H1 (cell line): Measurements from ENCODE around the gene SLFN12L. TPM values are rescaled to one million over a fixed set of nuclear protein-coding genes. Genes with fewer than 3 reads are reported as not detected.

ENCODE experiments used
- CBX8 ChIP-seq: fragments of 300-800, 300-1000 bp; sonication (generic); IDR thresholded peaks from 2 replicates; pipeline ENCODE4 v1.7.1; 2016; ENCODE audit warnings: low read depth, low read length, borderline replicate concordance
- POU5F1 ChIP-seq: IDR thresholded peaks from 2 replicates; pipeline ENCODE4 v1.6.1; 2011; ENCODE audit warnings: low read depth, mild to moderate bottlenecking, low read length, moderate library complexity
- polyA plus RNA-seq, 7 experiments: library from polyadenylated mRNA; depleted of rRNA in 3 of 7; stranded (reverse) in 5 of 7; unstranded in 2 of 7; fragments of >200 nt in 5 of 7; fragments of 200-250 nt in 2 of 7; gene quantifications; 1 replicate in 5 of 7; 2 replicates in 1 of 7; 4 replicates in 1 of 7; pipeline versions ENCODE4 v1.2.1 to v1.2.3, GENCODE V29; 2011 to 2013; ENCODE audit warnings: missing spikeins in 2 of 7, mixed read lengths in 2 of 7
- total RNA-seq: library from RNA; stranded (reverse); fragmentation: NEBNext Ultra II Directional; extraction: Animal tissue kit (Norgen Biotek cat#: 25700); gene quantifications from 2 replicates; pipeline ENCODE4 v1.2.1, GENCODE V29; 2021
- TF ChIP-seq, protein P1 (sequence below): fragments of 300-600 bp; sonication (generic); IDR thresholded peaks from 2 replicates; pipeline ENCODE4 v1.7.1; 2012; ENCODE audit warnings: low read length, moderate library complexity, mild to moderate bottlenecking, inconsistent platforms; ENCODE audit not compliant: insufficient replicate concordance

Gene SLFN12L
- total and polyA plus RNA-seq, 2 of the 8 experiments (the other 6 are each of a cell fraction or from before 2014, with no cell fraction given): not detected

- TF ChIP-seq, protein P1, sequence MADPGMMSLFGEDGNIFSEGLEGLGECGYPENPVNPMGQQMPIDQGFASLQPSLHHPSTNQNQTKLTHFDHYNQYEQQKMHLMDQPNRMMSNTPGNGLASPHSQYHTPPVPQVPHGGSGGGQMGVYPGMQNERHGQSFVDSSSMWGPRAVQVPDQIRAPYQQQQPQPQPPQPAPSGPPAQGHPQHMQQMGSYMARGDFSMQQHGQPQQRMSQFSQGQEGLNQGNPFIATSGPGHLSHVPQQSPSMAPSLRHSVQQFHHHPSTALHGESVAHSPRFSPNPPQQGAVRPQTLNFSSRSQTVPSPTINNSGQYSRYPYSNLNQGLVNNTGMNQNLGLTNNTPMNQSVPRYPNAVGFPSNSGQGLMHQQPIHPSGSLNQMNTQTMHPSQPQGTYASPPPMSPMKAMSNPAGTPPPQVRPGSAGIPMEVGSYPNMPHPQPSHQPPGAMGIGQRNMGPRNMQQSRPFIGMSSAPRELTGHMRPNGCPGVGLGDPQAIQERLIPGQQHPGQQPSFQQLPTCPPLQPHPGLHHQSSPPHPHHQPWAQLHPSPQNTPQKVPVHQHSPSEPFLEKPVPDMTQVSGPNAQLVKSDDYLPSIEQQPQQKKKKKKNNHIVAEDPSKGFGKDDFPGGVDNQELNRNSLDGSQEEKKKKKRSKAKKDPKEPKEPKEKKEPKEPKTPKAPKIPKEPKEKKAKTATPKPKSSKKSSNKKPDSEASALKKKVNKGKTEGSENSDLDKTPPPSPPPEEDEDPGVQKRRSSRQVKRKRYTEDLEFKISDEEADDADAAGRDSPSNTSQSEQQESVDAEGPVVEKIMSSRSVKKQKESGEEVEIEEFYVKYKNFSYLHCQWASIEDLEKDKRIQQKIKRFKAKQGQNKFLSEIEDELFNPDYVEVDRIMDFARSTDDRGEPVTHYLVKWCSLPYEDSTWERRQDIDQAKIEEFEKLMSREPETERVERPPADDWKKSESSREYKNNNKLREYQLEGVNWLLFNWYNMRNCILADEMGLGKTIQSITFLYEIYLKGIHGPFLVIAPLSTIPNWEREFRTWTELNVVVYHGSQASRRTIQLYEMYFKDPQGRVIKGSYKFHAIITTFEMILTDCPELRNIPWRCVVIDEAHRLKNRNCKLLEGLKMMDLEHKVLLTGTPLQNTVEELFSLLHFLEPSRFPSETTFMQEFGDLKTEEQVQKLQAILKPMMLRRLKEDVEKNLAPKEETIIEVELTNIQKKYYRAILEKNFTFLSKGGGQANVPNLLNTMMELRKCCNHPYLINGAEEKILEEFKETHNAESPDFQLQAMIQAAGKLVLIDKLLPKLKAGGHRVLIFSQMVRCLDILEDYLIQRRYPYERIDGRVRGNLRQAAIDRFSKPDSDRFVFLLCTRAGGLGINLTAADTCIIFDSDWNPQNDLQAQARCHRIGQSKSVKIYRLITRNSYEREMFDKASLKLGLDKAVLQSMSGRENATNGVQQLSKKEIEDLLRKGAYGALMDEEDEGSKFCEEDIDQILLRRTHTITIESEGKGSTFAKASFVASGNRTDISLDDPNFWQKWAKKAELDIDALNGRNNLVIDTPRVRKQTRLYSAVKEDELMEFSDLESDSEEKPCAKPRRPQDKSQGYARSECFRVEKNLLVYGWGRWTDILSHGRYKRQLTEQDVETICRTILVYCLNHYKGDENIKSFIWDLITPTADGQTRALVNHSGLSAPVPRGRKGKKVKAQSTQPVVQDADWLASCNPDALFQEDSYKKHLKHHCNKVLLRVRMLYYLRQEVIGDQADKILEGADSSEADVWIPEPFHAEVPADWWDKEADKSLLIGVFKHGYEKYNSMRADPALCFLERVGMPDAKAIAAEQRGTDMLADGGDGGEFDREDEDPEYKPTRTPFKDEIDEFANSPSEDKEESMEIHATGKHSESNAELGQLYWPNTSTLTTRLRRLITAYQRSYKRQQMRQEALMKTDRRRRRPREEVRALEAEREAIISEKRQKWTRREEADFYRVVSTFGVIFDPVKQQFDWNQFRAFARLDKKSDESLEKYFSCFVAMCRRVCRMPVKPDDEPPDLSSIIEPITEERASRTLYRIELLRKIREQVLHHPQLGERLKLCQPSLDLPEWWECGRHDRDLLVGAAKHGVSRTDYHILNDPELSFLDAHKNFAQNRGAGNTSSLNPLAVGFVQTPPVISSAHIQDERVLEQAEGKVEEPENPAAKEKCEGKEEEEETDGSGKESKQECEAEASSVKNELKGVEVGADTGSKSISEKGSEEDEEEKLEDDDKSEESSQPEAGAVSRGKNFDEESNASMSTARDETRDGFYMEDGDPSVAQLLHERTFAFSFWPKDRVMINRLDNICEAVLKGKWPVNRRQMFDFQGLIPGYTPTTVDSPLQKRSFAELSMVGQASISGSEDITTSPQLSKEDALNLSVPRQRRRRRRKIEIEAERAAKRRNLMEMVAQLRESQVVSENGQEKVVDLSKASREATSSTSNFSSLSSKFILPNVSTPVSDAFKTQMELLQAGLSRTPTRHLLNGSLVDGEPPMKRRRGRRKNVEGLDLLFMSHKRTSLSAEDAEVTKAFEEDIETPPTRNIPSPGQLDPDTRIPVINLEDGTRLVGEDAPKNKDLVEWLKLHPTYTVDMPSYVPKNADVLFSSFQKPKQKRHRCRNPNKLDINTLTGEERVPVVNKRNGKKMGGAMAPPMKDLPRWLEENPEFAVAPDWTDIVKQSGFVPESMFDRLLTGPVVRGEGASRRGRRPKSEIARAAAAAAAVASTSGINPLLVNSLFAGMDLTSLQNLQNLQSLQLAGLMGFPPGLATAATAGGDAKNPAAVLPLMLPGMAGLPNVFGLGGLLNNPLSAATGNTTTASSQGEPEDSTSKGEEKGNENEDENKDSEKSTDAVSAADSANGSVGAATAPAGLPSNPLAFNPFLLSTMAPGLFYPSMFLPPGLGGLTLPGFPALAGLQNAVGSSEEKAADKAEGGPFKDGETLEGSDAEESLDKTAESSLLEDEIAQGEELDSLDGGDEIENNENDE: no peak
- TF ChIP-seq POU5F1 (no peak), CBX8 (no peak)
- TF ChIP-seq, all 59 proteins: peak for 0
Measured at GRCh38 chr17:35559495-35560210, 22.2 kb upstream of the SLFN12L start (continued).
